NCI-H748 (cell line): ENCODE data around the gene GNAI1.
"Not testable (repeated sequence)": the region's sequence is repeated elsewhere in the genome, so short reads cannot be mapped to it uniquely, and the experiment has no call there.

Experiments used
- DNase-seq: peaks from one replicate; lab custom pipeline; 2025; ENCODE audit not compliant: unreplicated experiment; lab: John Stamatoyannopoulos, UW

The GNAI1 gene

GRCh38 chr7:80154656-80155333 lies 20.2 kb downstream of the GNAI1 start:
- no peak for DNase-seq

GRCh38 chr7:80155374-80155773 lies 20.7 kb downstream of the GNAI1 start:
- DNase-seq = no peak

GRCh38 chr7:80157770-80158169 lies 23.1 kb downstream of the GNAI1 start:
- DNase-seq = not testable (repeated sequence)

- DNase-seq = no peak
These were observed 25.2 kb downstream of the GNAI1 start for GRCh38 chr7:80159802-80160201.

- no peak for DNase-seq
These were observed 26.8 kb downstream of the GNAI1 start for GRCh38 chr7:80161466-80161865.

GRCh38 chr7:80165177-80165576 lies 30.5 kb downstream of the GNAI1 start:
- DNase-seq = no peak

- no peak for DNase-seq
These were observed 35.8 kb downstream of the GNAI1 start for GRCh38 chr7:80170445-80170844.

GRCh38 chr7:80172387-80172786 lies 37.8 kb downstream of the GNAI1 start:
- no peak for DNase-seq

- DNase-seq = no peak
These were observed 41.1 kb downstream of the GNAI1 start for GRCh38 chr7:80175744-80176143.

- DNase-seq = no peak
These were observed 46.8 kb downstream of the GNAI1 start for GRCh38 chr7:80181411-80181810.

- DNase-seq = no peak
These were observed 48.1 kb downstream of the GNAI1 start for GRCh38 chr7:80182630-80183276.

GRCh38 chr7:80183351-80183750 lies 48.7 kb downstream of the GNAI1 start:
- DNase-seq = no peak

- DNase-seq = no peak
These were observed 49.5 kb downstream of the GNAI1 start for GRCh38 chr7:80183900-80184685.

- no peak for DNase-seq
These were observed 50.1 kb downstream of the GNAI1 start for GRCh38 chr7:80184693-80185092.

- DNase-seq = no peak
These were observed 50.9 kb downstream of the GNAI1 start for GRCh38 chr7:80185571-80185970.

GRCh38 chr7:80186721-80187120 lies 52.1 kb downstream of the GNAI1 start:
- DNase-seq = peak; percentile 24

- DNase-seq = no peak
These were observed 52.6 kb downstream of the GNAI1 start for GRCh38 chr7:80187279-80187678.

GRCh38 chr7:80187727-80188126 lies 53.1 kb downstream of the GNAI1 start:
- no peak for DNase-seq

GRCh38 chr7:80189638-80190037 lies 55.0 kb downstream of the GNAI1 start:
- no peak for DNase-seq

GRCh38 chr7:80197627-80198026 lies 63.0 kb downstream of the GNAI1 start:
- DNase-seq = no peak

- DNase-seq = no peak
These were observed 64.4 kb downstream of the GNAI1 start for GRCh38 chr7:80199051-80199450.

GRCh38 chr7:80204454-80204853 lies 69.8 kb downstream of the GNAI1 start:
- DNase-seq = no peak
